Keratinocyte (primary cell): ENCODE measurements around the gene B3GALNT1.

Source experiments
- CTCF ChIP-seq, 3 experiments: IDR thresholded peaks in 1 of 3; conservative IDR thresholded peaks in 1 of 3; optimal IDR thresholded peaks in 1 of 3; 2 replicates in 2 of 3; 3 replicates in 1 of 3; pipeline versions ENCODE3 to v1.5.1; 2011; ENCODE audit warnings: low read length in 3 of 3, mild to moderate bottlenecking in 3 of 3, moderate library complexity in 2 of 3, control low read depth in 1 of 3, inconsistent platforms in 1 of 3; ENCODE audit not compliant: insufficient read depth in 2 of 3; ENCODE audit errors: extremely low read depth in 1 of 3
- EZH2 ChIP-seq: IDR thresholded peaks from one replicate; pipeline ENCODE4 v1.6.1; 2012; ENCODE audit warnings: inconsistent platforms, mild to moderate bottlenecking, low read length, moderate library complexity

- TF ChIP-seq CTCF (optimal IDR thresholded peaks at IDR 0.05 in 1 of 3, IDR thresholded peaks at IDR 0.05 in 1 of 3, conservative IDR thresholded peaks at IDR 0.05 in 1 of 3; ENCODE audit: extremely low read depth in 1 of 3, insufficient read depth in 2 of 3, low read length in 3 of 3): no peak
- TF ChIP-seq EZH2: no peak
Observed at GRCh38 chr3:161070252-161070930, 34.8 kb downstream of the B3GALNT1 start.
